GF-D8 (cell line): ENCODE data around the gene EPRS1.
"Not testable (repeated sequence)": the region's sequence is repeated elsewhere in the genome, so short reads cannot be mapped to it uniquely, and the experiment has no call there.

ENCODE experiments used
- DNase-seq: peaks from one replicate; lab custom pipeline; 2025; lab: John Stamatoyannopoulos, UW

Gene EPRS1

GRCh38 chr1:220038640-220039039, 7.7 kb downstream of the EPRS1 start:
- no peak for DNase-seq

DNA sequence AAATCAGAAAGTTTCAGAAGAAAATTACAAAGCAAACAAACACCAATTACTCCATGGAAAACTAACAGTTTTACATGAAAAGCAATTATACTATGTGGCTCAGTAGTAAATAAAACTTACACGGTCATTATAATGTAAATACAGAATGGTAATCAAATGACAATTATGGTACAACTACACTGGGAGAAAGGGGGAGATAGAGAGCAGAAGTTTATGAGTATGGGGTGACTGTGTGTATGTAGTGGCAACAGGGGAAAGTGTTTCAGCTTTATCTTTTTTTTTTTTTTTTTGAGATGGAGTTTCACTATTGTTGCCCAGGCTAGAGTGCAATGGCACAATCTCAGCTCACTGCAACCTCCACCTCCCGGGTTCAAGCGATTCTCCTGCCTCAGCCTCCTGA, 8.5 kb downstream of the EPRS1 start:
- not testable (repeated sequence) for DNase-seq

DNA sequence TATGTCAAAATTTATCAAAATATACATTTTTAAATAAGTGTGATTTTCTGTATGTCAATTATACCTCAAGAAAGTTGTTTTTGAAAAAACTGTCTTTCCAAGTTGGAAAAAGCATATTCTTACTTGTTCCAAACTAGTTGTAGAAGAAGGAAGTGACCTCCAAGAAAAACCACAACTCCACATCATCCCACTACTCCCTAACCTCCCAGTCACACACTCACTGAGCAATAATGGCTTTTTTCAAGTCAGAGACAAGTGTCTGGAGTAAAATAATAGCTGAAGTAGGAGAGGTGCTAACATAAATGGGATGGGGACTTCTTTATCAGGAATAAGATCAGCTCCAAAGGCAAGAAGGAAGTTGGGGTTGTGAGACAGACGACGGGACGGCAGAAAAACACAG, 13.4 kb downstream of the EPRS1 start:
- no peak for DNase-seq

DNA sequence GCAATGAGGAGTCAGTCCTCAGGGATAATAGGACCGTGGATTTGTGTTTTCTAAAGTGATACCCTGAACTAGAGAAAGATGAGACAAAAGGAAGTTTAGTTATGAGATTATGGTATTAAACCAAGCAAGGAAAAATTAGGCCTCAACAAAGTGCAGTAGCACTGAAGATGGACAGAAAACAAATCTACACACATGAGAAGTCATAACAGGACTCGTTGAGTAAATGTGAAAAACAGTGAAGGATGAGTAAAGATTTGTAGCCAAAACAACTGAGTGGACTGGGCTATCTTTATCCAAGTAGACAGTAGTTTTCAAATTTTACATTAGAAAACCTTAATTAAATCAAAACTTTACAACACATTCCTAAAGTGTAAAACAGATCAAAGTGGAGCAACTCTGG, 15.0 kb downstream of the EPRS1 start:
- no peak for DNase-seq

GRCh38 chr1:220028346-220028895, 17.9 kb downstream of the EPRS1 start:
- DNase-seq = no peak

GRCh38 chr1:220019071-220019470, 27.2 kb downstream of the EPRS1 start:
- DNase-seq = no peak

DNA sequence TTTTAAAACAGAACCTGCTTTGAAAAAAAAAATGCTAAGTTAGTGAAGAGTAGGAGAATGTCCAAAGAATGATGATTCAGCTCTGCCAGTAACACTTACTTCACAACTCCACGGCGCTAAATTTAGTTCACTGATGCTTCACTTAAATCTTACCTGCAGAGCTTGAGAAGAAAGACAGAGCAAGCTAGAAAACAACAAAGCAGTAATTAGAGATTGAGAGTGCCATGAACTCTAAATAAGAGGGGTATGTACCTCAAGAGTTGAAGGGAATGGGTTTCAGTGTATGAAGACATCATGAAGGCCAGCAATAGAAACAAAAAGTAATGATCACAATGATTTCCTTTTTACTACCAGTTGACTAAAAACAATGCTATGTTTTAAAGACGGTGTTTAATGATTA, 32.8 kb downstream of the EPRS1 start:
- no peak for DNase-seq

DNA sequence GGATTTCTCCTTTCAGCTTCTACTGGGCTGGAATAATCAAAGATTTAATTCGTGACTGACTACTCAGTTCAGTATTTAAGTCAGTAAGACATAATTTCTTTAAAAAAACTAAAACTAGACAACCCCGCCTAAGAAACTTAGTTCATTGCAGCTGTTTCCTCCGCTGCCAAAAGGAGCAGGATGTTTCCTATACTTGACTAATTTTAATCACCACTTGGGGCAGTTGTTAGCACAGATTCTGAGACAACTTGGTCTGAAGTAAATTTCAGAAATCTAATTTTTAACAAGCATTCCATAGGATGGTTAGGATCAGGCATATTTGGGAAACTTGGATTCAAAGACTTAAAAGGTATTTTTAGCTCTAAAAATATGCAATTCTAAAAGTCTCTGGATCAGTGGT, 34.0 kb downstream of the EPRS1 start:
- no peak for DNase-seq

DNA sequence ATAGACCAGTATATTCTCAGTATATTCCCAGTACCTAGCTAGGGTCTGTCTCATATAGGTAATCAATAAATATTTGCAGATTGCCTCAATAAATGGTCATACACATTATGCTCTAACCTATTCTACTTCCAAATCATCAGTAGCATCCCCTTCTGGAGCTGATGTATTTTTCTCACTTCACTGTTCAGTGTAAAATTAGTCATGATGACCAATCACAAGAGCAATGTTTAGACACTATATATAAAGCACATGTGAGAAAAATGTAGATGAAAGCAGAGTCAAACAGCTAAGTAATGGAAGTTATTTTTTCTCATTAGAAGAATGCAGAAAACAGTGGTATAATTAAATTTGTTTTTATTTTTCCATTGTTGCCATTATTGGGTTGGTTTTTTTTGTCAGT, 34.7 kb downstream of the EPRS1 start:
- DNase-seq = no peak

DNA sequence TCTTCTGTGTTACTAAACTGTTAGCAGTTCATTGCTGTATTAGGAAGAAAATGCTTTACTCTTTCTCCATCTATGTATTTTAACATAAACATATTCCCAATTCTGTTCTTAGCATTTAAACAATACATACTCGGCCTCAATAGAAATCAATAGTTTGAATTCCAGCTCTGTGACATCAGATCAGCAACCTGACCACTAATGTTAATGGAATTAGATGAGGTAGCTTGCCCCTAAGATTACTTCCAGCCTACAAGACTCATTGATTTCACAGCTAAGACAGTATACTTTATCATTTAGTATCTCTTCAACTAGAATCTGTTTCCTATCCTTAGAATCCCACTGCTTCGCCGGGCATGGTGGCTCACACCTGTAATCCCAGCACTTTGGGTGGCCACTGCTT, 38.9 kb downstream of the EPRS1 start:
- DNase-seq = no peak

DNA sequence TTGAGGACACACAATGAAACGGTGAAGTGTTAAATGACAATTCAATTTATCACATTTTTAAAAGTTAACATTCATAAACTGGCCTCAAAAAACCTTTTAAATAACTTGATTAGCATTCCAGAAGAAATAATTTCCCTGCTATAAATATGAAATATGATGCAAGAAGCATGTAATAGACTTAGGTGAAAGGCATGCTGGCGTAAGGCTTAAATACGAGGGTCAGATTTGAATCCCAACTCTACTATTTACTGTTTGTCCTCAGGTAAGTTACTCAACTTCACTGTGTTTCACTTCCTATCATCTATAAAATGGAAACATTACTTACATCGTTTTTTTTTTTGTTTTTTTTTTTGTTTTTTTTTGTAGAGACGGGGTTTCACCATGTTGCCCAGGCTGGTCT, 40.8 kb downstream of the EPRS1 start:
- no peak for DNase-seq

- DNase-seq = no peak
These were observed 42.5 kb downstream of the EPRS1 start for GRCh38 chr1:220003610-220004299.

DNA sequence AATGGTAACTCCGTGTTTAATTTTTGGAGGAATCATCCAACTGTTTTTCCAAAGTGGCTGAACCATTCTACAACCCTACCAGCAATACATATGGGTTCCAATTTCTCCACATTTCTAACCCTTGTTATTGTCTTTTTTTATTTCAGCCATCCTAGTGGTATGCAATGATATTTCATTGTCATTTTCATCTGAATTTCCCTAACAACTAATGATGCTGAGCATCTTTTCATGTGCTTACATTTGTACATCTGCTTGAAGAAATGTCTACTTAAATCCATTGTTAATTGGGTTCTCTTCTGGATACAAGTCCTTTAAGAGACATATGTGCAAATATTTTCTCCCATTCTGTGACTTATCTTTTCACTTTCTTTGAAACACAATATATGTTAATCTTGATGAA, 43.3 kb downstream of the EPRS1 start:
- no peak for DNase-seq

GRCh38 chr1:220001095-220001501, 45.2 kb downstream of the EPRS1 start:
- DNase-seq = no peak

- no peak for DNase-seq
These were observed 46.5 kb downstream of the EPRS1 start for GRCh38 chr1:219999821-220000220.
